ENCODE results near the gene CDH13.

GRCh38 chr16:82715833-82716232 is 89.1 kb downstream of the CDH13 start:
- TF ChIP-seq CTCF (conservative IDR thresholded peaks at IDR 0.05; ENCODE audit: low read depth in 2 of 2) (no peak), JUNB (IDR thresholded peaks at IDR 0.05; ENCODE audit: unreplicated experiment) (no peak), EZH2 (IDR thresholded peaks at IDR 0.05; ENCODE audit: low read depth, unreplicated experiment) (no peak), CREB1 (CRISPR knock-in tag; IDR thresholded peaks at IDR 0.05; ENCODE audit: low read depth) (no peak), EZH2phosphoT487 (IDR thresholded peaks at IDR 0.05; ENCODE audit: unreplicated experiment) (no peak), ZNF114 (CRISPR knock-in tag; IDR thresholded peaks at IDR 0.05) (no peak)

Data from GM23338 (cell line).